HL-60 (cell line): ENCODE data around the gene SUMO4.

Experiments
- DNase-seq, 2 experiments: peaks; one replicate each; pipeline ENCODE4 v3.0.0-alpha.2; 2010 to 2020; ENCODE audit warnings: low read depth in 1 of 2, low spot score in 1 of 2
- H3K27ac ChIP-seq: fragments of 250-450 bp; sonication (Bioruptor Pico); replicated peaks from 2 replicates; pipeline ENCODE4 v1.5.1; 2020; ENCODE audit warnings: mild to moderate bottlenecking, moderate library complexity
- H3K27me3 ChIP-seq: fragments of 250-450 bp; sonication (Bioruptor Pico); 2 replicates; pipeline ENCODE4 v1.5.1; 2021; ENCODE audit warnings: mild to moderate bottlenecking, moderate library complexity; ENCODE audit not compliant: insufficient read depth, poor library complexity, severe bottlenecking
- H3K4me3 ChIP-seq: replicated peaks from 2 replicates; pipeline ENCODE4 v1.5.1; 2011; ENCODE audit warnings: mild to moderate bottlenecking, control low read depth, low read length; ENCODE audit not compliant: insufficient read depth
- GABPA ChIP-seq: IDR thresholded peaks from 2 replicates; pipeline ENCODE4 v1.6.1; 2012; ENCODE audit warnings: low read depth
- POLR2AphosphoS5 ChIP-seq: IDR thresholded peaks from 2 replicates; pipeline ENCODE4 v1.6.1; 2012; ENCODE audit warnings: low read depth
- REST ChIP-seq: IDR thresholded peaks from 2 replicates; pipeline ENCODE4 v1.6.1; 2012; ENCODE audit warnings: low read depth; ENCODE audit not compliant: insufficient replicate concordance
- SPI1 ChIP-seq: IDR thresholded peaks from 2 replicates; pipeline ENCODE4 v1.6.1; 2012; ENCODE audit warnings: low read depth, mild to moderate bottlenecking, borderline replicate concordance
- TF ChIP-seq, protein P1 (sequence below): IDR thresholded peaks from one replicate; pipeline ENCODE4 v1.5.1; 2011; ENCODE audit warnings: low read length, control low read depth, inconsistent platforms; ENCODE audit not compliant: insufficient read depth

The SUMO4 gene

GRCh38 chr6:149389509-149390297 lies 10.4 kb upstream of the SUMO4 start:
- no peaks in the 10 kb centered on the region for H3K27me3 ChIP-seq
- no peak overlapping the region for H3K27ac ChIP-seq
- no peak for DNase-seq
- no peak overlapping the region for H3K4me3 ChIP-seq
- TF ChIP-seq SPI1, result no peak
- no peak for TF ChIP-seq REST
- TF ChIP-seq, protein P1, sequence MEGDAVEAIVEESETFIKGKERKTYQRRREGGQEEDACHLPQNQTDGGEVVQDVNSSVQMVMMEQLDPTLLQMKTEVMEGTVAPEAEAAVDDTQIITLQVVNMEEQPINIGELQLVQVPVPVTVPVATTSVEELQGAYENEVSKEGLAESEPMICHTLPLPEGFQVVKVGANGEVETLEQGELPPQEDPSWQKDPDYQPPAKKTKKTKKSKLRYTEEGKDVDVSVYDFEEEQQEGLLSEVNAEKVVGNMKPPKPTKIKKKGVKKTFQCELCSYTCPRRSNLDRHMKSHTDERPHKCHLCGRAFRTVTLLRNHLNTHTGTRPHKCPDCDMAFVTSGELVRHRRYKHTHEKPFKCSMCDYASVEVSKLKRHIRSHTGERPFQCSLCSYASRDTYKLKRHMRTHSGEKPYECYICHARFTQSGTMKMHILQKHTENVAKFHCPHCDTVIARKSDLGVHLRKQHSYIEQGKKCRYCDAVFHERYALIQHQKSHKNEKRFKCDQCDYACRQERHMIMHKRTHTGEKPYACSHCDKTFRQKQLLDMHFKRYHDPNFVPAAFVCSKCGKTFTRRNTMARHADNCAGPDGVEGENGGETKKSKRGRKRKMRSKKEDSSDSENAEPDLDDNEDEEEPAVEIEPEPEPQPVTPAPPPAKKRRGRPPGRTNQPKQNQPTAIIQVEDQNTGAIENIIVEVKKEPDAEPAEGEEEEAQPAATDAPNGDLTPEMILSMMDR, result no peak
- no peak for TF ChIP-seq POLR2AphosphoS5
- no peak for TF ChIP-seq GABPA

- TF ChIP-seq, protein P1, result no peak
- no peak for TF ChIP-seq GABPA
- no peak for TF ChIP-seq REST
- TF ChIP-seq POLR2AphosphoS5, result no peak
- no peak for TF ChIP-seq SPI1
- Histone ChIP-seq H3K27me3 (no peaks in the 10 kb centered on the region), H3K4me3 (no peak overlapping the region), H3K27ac (no peak overlapping the region)
- DNase-seq, result no peak
Observed at GRCh38 chr6:149392093-149392492, 8.0 kb upstream of the SUMO4 start.

DNA sequence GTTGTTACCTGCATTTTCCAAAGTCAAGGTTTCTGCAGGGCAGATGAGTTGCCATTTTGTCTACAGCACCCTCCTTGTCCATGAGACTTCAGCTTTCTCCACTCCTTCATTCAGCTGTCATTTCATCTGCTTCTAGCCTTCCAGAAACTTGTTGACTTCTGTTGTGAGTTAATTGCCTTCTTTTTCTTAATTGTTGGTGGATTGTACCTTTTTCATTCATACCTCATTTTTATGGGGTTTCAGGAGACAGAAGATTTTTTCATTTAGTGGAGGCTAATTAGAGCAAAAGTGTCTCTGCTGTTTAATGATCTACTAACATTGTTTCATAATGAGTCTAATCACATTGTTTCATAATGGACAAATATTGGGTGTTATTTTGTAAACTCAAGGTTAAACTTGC lies 7.5 kb upstream of the SUMO4 start:
- TF ChIP-seq, protein P1, result no peak
- TF ChIP-seq REST, result no peak
- no peak for TF ChIP-seq POLR2AphosphoS5
- no peak for TF ChIP-seq SPI1
- TF ChIP-seq GABPA, result no peak
- H3K27me3 ChIP-seq, result no peaks in the 10 kb centered on the region
- no peak overlapping the region for H3K4me3 ChIP-seq

More for the DNA sequence above, 7.5 kb upstream of the SUMO4 start:
- DNase-seq, result no peak
- H3K27ac ChIP-seq, result no peak overlapping the region
